ENCODE data around the gene CCDC71.

- TF ChIP-seq EZH2 (IDR thresholded peaks at IDR 0.05; ENCODE audit: low read depth) (no peak), CTCF (conservative IDR thresholded peaks at IDR 0.05) (no peak)
Observed at GRCh38 chr3:49161808-49162530, 4.2 kb downstream of the CCDC71 start.
